Measurements from ENCODE around the gene CERT1.

The CERT1 gene

DNA sequence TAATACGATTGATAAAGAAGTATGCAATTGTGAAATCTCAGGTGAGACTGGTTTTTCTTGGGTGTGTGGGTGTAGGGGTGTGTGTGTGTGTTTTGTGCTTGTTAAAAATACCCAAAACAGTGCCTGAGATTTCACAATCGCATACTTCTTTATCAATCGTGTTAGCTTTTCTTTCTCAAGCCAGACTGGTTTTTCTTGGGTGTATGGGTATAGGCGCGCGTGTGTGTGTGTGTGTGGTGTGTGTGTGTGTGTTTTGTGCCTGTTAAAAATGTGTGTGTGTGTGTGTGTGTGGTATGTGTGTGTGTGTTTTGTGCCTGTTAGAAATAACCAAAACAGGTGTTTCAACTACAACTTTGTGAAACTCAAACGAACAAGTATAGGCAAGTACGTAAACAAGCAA lies 53.7 kb downstream of the CERT1 start:
- peaks cover 5% of the 10 kb centered on the region for H3K4me1 Mint-ChIP-seq (ENCODE audit: low read depth)
- H3K9me3 Mint-ChIP-seq = peaks cover 3% of the 10 kb centered on the region
- no peak for DNase-seq (ENCODE audit: low spot score)
- H3K27ac Mint-ChIP-seq = no peak overlapping the region
- peaks cover 35% of the 10 kb centered on the region for H3K36me3 Mint-ChIP-seq (ENCODE audit: low read depth)
- H3K4me3 Mint-ChIP-seq = no peak overlapping the region
- no peaks in the 10 kb centered on the region for H3K27me3 Mint-ChIP-seq (ENCODE audit: low read depth)

DNA sequence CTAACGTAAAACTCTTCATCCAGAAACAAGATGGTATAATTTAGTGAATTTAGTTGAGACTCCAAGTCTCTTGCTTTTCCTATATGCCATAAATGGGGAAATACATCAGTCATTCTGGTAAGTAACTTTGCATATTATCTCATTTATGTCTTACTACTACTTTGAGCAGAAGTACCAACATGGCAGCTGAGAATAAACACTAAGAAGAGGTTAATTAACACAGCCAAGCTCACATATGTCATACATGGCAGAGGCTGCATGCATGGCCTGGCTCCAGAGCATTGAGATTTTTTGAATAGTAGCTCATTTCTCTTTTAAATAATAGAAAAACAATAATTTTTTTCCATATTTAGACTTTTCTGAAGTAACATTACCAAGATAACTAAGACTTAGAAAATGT lies 54.3 kb downstream of the CERT1 start:
- peaks cover 5% of the 10 kb centered on the region for H3K4me1 Mint-ChIP-seq (ENCODE audit: low read depth)
- no peaks in the 10 kb centered on the region for H3K27me3 Mint-ChIP-seq (ENCODE audit: low read depth)
- no peaks in the 10 kb centered on the region for H3K9me3 Mint-ChIP-seq
- no peak overlapping the region for H3K27ac Mint-ChIP-seq
- no peak for DNase-seq (ENCODE audit: low spot score)
- H3K4me3 Mint-ChIP-seq = no peak overlapping the region
- H3K36me3 Mint-ChIP-seq (ENCODE audit: low read depth) = peaks cover 34% of the 10 kb centered on the region

DNA sequence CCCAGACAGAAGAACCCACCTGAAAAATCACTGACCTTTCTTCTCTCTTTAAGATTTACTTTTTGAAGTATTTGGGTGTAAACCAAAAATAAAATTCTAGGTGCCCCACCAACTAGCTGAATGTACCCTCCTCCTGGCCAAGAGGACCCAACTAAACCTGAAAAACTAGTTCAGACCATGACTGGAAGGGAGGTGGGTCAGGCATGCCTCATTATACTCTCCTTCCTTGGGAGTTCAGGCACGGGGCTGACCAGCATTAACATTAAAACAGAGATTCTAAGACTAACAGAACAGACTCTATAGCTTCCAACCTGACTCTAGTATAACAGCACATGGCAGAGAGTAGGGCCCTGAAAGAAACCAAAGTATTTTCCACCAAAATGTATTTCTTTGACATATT lies 61.4 kb downstream of the CERT1 start:
- Mint-ChIP-seq H3K27ac (no peak overlapping the region), H3K27me3 (ENCODE audit: low read depth) (no peaks in the 10 kb centered on the region), H3K4me1 (ENCODE audit: low read depth) (no peaks in the 10 kb centered on the region), H3K4me3 (no peak overlapping the region), H3K36me3 (ENCODE audit: low read depth) (peaks cover 57% of the 10 kb centered on the region), H3K9me3 (peaks cover 37% of the 10 kb centered on the region)
- DNase-seq (ENCODE audit: low spot score) = no peak

DNA sequence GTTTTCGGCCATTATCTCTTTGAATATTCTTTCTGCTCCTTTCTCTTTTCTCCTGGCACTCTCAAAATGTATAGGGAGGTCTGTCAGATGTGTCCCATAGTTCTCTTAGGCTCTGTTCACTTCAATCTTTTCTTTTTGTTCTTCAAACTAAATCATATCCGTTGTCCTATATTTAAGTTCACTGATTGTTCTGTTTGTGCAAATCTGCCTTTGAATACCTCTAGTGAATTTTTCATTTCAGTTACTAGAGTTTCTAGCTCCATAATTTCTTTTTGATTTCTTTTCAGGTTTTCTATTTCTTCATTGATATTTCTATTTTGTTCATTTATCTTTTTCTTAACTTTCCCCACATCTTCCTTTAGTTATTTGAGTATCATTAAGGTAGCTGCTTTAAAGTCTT lies 65.4 kb downstream of the CERT1 start:
- H3K4me1 Mint-ChIP-seq (ENCODE audit: low read depth) = no peaks in the 10 kb centered on the region
- peaks cover 58% of the 10 kb centered on the region for H3K36me3 Mint-ChIP-seq (ENCODE audit: low read depth)
- DNase-seq (ENCODE audit: low spot score) = no peak
- no peaks in the 10 kb centered on the region for H3K27me3 Mint-ChIP-seq (ENCODE audit: low read depth)
- no peak overlapping the region for H3K27ac Mint-ChIP-seq
- H3K9me3 Mint-ChIP-seq = peaks cover 64% of the 10 kb centered on the region
- no peak overlapping the region for H3K4me3 Mint-ChIP-seq

DNA sequence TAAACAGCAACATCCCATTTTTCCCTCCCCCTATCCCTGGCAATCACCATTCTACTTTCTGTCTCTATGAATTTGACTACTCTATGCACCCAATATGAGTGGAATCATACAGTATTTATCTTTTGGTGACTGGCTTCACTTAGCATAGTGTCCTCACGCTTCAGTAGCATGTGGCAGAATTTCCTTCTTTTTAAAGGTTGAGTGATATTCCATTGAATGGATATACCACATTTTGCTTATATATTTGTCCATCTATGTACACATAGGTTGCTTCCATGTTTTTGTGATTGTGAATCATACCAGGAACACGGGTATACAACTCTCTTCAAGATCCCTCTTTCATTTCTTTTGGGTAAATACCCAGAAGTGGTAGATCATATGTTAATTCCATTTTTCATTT lies 69.9 kb downstream of the CERT1 start:
- Mint-ChIP-seq H3K27ac (no peak overlapping the region), H3K27me3 (ENCODE audit: low read depth) (no peaks in the 10 kb centered on the region), H3K4me3 (no peak overlapping the region), H3K36me3 (ENCODE audit: low read depth) (peaks cover 31% of the 10 kb centered on the region), H3K9me3 (peaks cover 36% of the 10 kb centered on the region), H3K4me1 (ENCODE audit: low read depth) (peaks cover 2% of the 10 kb centered on the region)
- DNase-seq (ENCODE audit: low spot score) = no peak

DNA sequence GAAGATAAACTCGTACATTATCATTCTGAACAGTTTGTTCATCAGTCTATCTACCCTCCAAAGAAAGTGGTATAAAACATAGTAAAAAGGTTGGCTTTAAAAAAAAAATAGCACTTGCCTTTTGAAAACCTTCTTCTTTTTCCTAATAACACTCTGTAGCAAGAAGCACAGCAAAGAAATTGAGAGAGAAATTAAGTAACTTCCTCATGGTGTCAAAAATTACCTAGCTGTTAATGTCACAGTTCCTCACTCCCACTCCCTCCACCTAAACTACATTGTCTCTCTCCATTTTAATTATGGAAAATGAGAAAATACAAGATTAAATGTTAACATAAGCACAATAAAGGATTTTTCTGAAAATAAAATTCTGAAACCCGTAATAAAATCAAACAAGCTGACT lies 72.2 kb downstream of the CERT1 start:
- no peak for DNase-seq (ENCODE audit: low spot score)
- Mint-ChIP-seq H3K36me3 (ENCODE audit: low read depth) (peaks cover 36% of the 10 kb centered on the region), H3K4me3 (no peak overlapping the region), H3K27me3 (ENCODE audit: low read depth) (no peaks in the 10 kb centered on the region), H3K4me1 (ENCODE audit: low read depth) (peaks cover 14% of the 10 kb centered on the region), H3K27ac (no peak overlapping the region), H3K9me3 (peaks cover 23% of the 10 kb centered on the region)

DNA sequence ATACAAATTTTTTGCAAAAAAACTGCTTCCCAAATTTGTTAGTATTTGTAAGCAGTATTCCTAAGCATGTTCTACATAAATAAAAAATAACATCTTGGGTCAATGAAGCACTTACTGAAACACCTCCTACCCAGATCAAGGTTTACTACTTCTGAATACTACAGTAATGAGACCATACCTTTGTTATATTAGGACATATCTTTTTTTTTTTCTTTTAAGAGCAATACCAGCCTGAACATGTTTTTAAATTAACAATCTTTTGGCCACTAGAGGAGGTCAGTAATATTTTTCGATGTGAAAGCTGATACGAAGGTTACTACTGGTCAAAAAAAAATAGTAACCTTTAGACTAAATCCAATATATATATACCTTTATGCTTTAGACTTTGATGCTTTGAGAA lies 72.7 kb downstream of the CERT1 start:
- Mint-ChIP-seq H3K4me3 (no peak overlapping the region), H3K36me3 (ENCODE audit: low read depth) (peaks cover 36% of the 10 kb centered on the region), H3K4me1 (ENCODE audit: low read depth) (peaks cover 19% of the 10 kb centered on the region), H3K9me3 (peaks cover 20% of the 10 kb centered on the region), H3K27ac (no peak overlapping the region), H3K27me3 (ENCODE audit: low read depth) (no peaks in the 10 kb centered on the region)
- DNase-seq (ENCODE audit: low spot score) = no peak

DNA sequence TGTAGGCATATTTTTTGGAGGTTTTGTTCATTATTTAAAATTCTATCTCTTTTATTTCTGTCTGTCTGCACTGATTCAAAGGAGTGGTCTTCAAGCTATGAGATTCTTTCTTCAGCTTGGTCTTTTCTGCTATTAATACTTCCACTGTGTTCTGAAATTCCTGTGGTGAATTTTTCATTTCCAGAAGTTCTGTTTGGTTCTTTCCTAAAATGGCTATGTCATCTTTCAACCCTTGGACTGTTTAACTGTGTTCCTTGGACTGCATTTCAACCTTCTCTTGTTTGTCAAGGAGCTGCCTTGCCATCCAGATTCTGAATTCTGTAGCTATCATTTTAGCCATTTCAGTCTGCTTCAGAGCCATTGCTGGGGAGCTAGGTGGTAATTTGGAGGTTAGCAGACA lies 76.3 kb downstream of the CERT1 start:
- H3K4me1 Mint-ChIP-seq (ENCODE audit: low read depth) = peaks cover 20% of the 10 kb centered on the region
- H3K27ac Mint-ChIP-seq = no peak overlapping the region
- H3K9me3 Mint-ChIP-seq = no peaks in the 10 kb centered on the region
- H3K4me3 Mint-ChIP-seq = no peak overlapping the region
- H3K27me3 Mint-ChIP-seq (ENCODE audit: low read depth) = no peaks in the 10 kb centered on the region
- peaks cover 22% of the 10 kb centered on the region for H3K36me3 Mint-ChIP-seq (ENCODE audit: low read depth)
- DNase-seq (ENCODE audit: low spot score) = no peak

DNA sequence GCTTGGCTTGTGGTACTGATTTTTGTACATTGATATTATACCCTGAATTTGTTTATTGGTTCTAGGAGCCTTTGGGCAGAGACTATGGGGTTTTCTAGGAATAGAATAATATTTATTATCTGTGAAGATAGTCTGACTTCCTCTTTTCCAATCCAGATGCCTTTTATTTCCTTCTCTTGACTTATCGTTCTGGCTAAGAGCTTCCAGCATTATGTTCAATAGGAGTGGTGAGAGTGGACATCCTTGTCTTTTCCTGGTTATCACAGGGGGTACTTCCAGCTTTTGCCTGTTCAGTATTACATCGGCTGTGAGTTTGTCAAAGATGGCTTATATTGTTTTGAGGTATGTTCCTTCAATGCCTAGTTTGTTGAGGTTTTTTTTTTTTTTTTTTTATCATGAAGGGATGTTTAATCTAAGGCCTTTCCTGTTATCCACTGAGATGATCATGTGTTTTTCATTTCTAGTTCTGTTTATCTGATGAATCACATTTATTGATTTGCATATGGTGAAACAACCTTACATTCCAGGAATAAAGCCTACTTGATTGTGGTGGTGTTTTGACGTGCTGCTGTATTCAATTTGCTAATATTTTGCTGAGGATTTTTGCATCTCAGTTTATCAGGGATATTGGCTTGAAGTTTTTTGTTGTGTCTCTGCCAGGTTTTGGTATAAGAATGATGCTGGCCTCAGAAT lies 77.5 kb downstream of the CERT1 start:
- Mint-ChIP-seq H3K27ac (no peak overlapping the region), H3K27me3 (ENCODE audit: low read depth) (no peaks in the 10 kb centered on the region), H3K36me3 (ENCODE audit: low read depth) (peaks cover 20% of the 10 kb centered on the region), H3K9me3 (no peaks in the 10 kb centered on the region), H3K4me3 (no peak overlapping the region), H3K4me1 (ENCODE audit: low read depth) (peaks cover 19% of the 10 kb centered on the region)
- no peak for DNase-seq (ENCODE audit: low spot score)

DNA sequence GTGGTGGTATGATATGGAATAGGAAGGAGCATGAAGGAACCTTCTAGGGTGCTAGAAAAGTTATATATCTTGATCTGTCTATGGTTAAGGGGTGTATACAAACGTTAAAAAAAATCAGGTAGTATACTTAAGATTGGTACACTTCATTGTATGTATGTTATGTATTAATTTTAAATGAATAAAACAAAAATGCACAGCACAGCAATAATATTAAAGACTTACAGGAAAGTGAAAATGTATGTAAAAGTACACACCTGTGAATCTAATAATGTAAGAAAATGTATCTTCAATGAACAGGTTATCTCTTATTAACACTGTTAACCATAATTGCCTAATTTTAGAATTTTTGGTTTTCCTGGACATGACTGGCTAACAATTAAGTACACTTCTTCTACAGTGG lies 97.2 kb downstream of the CERT1 start:
- Mint-ChIP-seq H3K4me1 (ENCODE audit: low read depth) (no peaks in the 10 kb centered on the region), H3K9me3 (no peaks in the 10 kb centered on the region), H3K27ac (no peak overlapping the region), H3K36me3 (ENCODE audit: low read depth) (peaks cover 23% of the 10 kb centered on the region), H3K4me3 (no peak overlapping the region), H3K27me3 (ENCODE audit: low read depth) (no peaks in the 10 kb centered on the region)
- DNase-seq (ENCODE audit: low spot score) = no peak

DNA sequence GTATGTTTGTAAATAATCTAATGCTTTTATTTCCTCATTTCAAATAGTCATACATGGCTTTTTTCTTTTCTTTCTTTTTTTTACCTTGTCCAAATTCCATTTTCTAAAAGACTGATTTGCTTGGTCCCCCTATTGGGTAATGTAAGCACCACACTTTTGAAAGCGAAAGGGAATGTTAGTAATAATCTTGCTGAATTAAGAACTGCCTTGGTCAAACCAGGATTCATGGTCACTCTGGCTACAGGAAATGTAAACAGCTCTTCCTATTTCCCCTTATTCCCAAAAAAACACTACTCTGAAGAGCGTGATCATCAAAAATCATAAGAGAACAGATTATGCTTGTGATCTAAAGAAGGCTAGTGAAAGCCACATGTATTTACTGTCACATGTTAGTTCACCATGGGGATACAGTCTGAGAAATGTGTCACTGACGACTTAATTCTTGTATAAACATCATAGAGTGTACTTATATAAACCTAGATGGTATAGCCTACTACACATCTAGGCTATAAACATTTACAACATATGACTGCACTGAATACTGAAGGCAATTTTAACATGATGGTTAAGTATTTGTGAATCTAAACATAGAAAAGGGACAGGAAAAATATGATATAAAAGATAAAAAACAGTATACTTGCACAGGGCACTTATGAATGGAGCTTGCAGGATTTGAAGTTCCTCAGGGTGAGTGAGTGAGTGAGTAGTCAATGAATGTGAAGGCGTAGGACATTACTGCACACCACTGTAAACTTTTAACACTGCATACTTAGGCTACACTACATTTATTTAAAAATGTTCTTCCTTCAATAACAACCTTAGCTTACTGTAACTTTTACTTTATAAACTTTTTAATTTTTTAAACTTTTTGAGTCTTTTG lies 99.1 kb downstream of the CERT1 start:
- H3K27me3 Mint-ChIP-seq (ENCODE audit: low read depth) = no peaks in the 10 kb centered on the region
- no peak for DNase-seq (ENCODE audit: low spot score)
- no peak overlapping the region for H3K27ac Mint-ChIP-seq
- H3K4me3 Mint-ChIP-seq = no peak overlapping the region
- peaks cover 22% of the 10 kb centered on the region for H3K36me3 Mint-ChIP-seq (ENCODE audit: low read depth)
- no peaks in the 10 kb centered on the region for H3K4me1 Mint-ChIP-seq (ENCODE audit: low read depth)
- no peaks in the 10 kb centered on the region for H3K9me3 Mint-ChIP-seq

DNA sequence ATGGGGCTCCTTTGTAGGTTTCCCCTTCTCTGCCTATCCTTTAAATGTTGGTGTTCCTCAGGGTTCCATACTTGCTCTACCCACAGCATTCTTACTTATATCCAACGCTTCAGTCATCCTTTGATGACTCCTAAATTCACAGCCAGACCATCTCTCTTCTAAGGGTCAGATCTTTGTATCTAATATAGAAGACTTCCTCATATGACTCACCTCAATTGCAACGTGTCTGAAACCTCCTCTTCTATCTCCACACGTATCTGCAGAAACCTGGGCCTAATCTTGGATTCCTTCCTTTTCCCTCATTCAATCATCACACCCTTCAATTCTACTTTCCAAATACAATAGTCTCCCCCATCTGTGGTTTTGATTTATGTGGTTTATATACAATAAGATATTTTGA lies 106.1 kb downstream of the CERT1 start:
- no peaks in the 10 kb centered on the region for H3K27me3 Mint-ChIP-seq (ENCODE audit: low read depth)
- no peak for DNase-seq (ENCODE audit: low spot score)
- peaks cover 3% of the 10 kb centered on the region for H3K4me1 Mint-ChIP-seq (ENCODE audit: low read depth)
- H3K4me3 Mint-ChIP-seq = no peak overlapping the region
- H3K36me3 Mint-ChIP-seq (ENCODE audit: low read depth) = peaks cover 18% of the 10 kb centered on the region
- H3K27ac Mint-ChIP-seq = no peak overlapping the region
- no peaks in the 10 kb centered on the region for H3K9me3 Mint-ChIP-seq

DNA sequence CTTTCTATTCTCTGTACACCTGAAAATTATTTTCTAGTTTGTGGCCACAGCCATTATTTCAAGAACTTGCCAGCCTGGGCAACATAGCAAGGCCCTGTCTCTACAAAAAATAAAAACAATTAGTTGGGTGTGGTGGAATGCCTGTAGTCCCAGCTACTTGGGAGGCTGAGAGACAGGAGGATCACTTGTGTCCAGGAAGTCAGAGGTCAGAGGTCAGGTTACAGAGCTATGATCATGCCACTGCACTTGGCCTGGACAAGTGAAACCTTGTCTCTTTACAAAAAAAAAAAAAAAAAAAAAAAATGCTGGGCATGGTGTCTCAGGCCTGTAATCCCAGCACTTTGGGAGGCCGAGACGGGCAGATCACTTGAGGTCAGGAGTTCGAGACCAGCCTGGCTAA lies 116.2 kb downstream of the CERT1 start:
- Mint-ChIP-seq H3K9me3 (no peaks in the 10 kb centered on the region), H3K27ac (no peak overlapping the region), H3K27me3 (ENCODE audit: low read depth) (no peaks in the 10 kb centered on the region), H3K36me3 (ENCODE audit: low read depth) (peaks cover 29% of the 10 kb centered on the region), H3K4me3 (no peak overlapping the region), H3K4me1 (ENCODE audit: low read depth) (peaks cover 3% of the 10 kb centered on the region)
- no peak for DNase-seq (ENCODE audit: low spot score)

DNA sequence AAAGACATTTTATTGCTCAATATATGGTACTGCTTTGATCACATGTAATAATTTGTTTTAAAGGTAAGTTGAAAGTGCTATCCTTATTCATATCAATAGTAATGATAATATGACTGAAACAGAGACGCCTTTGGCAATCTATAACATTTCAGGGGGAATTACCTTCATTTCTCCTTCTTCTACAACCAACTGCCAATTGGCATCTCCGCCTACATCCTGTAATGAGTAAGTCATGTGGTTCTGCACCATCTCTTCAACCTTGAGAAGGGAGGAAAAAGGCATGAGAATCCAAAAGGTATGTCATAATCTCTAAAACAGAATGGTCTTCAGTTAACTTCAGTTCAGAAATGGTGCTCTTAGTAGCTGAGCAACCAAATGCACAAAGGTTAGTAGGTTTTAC lies 122.0 kb downstream of the CERT1 start:
- peaks cover 12% of the 10 kb centered on the region for H3K4me1 Mint-ChIP-seq (ENCODE audit: low read depth)
- no peaks in the 10 kb centered on the region for H3K9me3 Mint-ChIP-seq
- peaks cover 39% of the 10 kb centered on the region for H3K36me3 Mint-ChIP-seq (ENCODE audit: low read depth)

More for the DNA sequence above, 122.0 kb downstream of the CERT1 start:
- DNase-seq (ENCODE audit: low spot score) = peak; percentile 8
- no peak overlapping the region for H3K4me3 Mint-ChIP-seq
- H3K27me3 Mint-ChIP-seq (ENCODE audit: low read depth) = no peaks in the 10 kb centered on the region
- peak overlapping the region; percentile 2 for H3K27ac Mint-ChIP-seq

Data from T-helper 2 cell treated with Interferon-gamma antibody and Interleukin-4, amounts not matched to agents 5 μg/mL and 100 μg/mL, for 36 hours (primary cell).